Osteocyte (in vitro differentiated cells): ENCODE data around the gene NAALADL2. TPM values are rescaled to one million over a fixed set of nuclear protein-coding genes. Genes with fewer than 3 reads are reported as not detected.

Source experiments
- DNase-seq: peaks from one replicate; pipeline ENCODE4 v3.0.0; 2021; ENCODE audit warnings: mixed read lengths; ENCODE audit not compliant: unreplicated experiment; ENCODE audit errors: extremely low spot score
- H3K27ac Mint-ChIP-seq: one replicate; pipeline ENCODE4 v1.8.0; 2021; ENCODE audit warnings: mild to moderate bottlenecking, mixed read lengths; ENCODE audit not compliant: unreplicated experiment
- H3K27me3 Mint-ChIP-seq: one replicate; pipeline ENCODE4 v1.8.0; 2021; ENCODE audit warnings: mixed read lengths; ENCODE audit not compliant: unreplicated experiment
- H3K36me3 Mint-ChIP-seq: one replicate; pipeline ENCODE4 v1.8.0; 2021; ENCODE audit warnings: mixed read lengths; ENCODE audit not compliant: unreplicated experiment
- H3K4me1 Mint-ChIP-seq: one replicate; pipeline ENCODE4 v1.8.0; 2021; ENCODE audit warnings: mixed read lengths; ENCODE audit not compliant: unreplicated experiment
- H3K4me3 Mint-ChIP-seq: one replicate; pipeline ENCODE4 v1.8.0; 2021; ENCODE audit warnings: mild to moderate bottlenecking, moderate library complexity, mixed read lengths; ENCODE audit not compliant: unreplicated experiment
- H3K9me3 Mint-ChIP-seq: one replicate; pipeline ENCODE4 v1.8.0; 2021; ENCODE audit warnings: mixed read lengths; ENCODE audit not compliant: unreplicated experiment
- CTCF ChIP-seq: fragments of 200-600 bp; sonication (generic); IDR thresholded peaks from 2 replicates; pipeline ENCODE4 v1.5.0; 2021; ENCODE audit warnings: antibody characterized with exemption, mild to moderate bottlenecking, moderate library complexity
- total RNA-seq: library from RNA; stranded (reverse); gene quantifications from 2 replicates; pipeline ENCODE4 v1.2.1, GENCODE V29; 2021

NAALADL2 gene
- total RNA-seq, 1 donor from 2014 or later: 16.1 TPM

DNA sequence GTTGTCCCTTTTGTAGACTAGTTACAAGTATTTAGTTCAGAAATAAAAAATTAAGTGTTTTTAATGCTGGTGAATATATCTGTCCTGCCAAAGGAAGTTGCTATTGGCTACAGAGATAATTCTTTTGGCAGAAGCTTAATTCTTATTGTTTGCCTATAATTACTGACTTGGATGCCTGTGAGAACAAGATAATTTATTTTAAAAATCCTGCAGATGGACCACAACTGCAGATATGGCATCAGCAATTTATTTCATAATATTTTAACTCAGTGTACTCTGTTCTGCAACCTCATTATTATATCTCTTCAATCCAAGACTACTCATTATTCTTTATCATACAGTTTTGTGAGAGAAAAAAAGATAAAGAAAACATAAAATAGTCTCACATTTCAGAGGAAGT, 789.8 kb downstream of the NAALADL2 start:
- no peaks in the 10 kb centered on the region for H3K36me3 Mint-ChIP-seq
- no peak for DNase-seq
- no peaks in the 10 kb centered on the region for H3K4me1 Mint-ChIP-seq
- no peak overlapping the region for H3K4me3 Mint-ChIP-seq
- H3K27me3 Mint-ChIP-seq: no peaks in the 10 kb centered on the region
- H3K9me3 Mint-ChIP-seq: peaks cover 4% of the 10 kb centered on the region
- no peak for TF ChIP-seq CTCF
- H3K27ac Mint-ChIP-seq: no peak overlapping the region

GRCh38 chr3:175651716-175652115, 792.6 kb downstream of the NAALADL2 start:
- DNase-seq: no peak
- Mint-ChIP-seq H3K27ac (no peak overlapping the region), H3K36me3 (no peaks in the 10 kb centered on the region)

GRCh38 chr3:175655351-175655750, 796.2 kb downstream of the NAALADL2 start:
- no peak for DNase-seq
- Mint-ChIP-seq H3K36me3 (no peaks in the 10 kb centered on the region), H3K4me3 (no peak overlapping the region), H3K27me3 (no peaks in the 10 kb centered on the region), H3K4me1 (peaks cover 3% of the 10 kb centered on the region), H3K9me3 (no peaks in the 10 kb centered on the region), H3K27ac (no peak overlapping the region)
- no peak for TF ChIP-seq CTCF

More at GRCh38 chr3:175651716-175652115, 792.6 kb downstream of the NAALADL2 start:
- H3K4me1 Mint-ChIP-seq: peaks cover 3% of the 10 kb centered on the region
- peaks cover 4% of the 10 kb centered on the region for H3K9me3 Mint-ChIP-seq
- H3K27me3 Mint-ChIP-seq: no peaks in the 10 kb centered on the region
- no peak for TF ChIP-seq CTCF
- no peak overlapping the region for H3K4me3 Mint-ChIP-seq

- Mint-ChIP-seq H3K36me3 (no peaks in the 10 kb centered on the region), H3K4me3 (no peak overlapping the region), H3K27me3 (no peaks in the 10 kb centered on the region), H3K9me3 (no peaks in the 10 kb centered on the region), H3K4me1 (peaks cover 3% of the 10 kb centered on the region), H3K27ac (no peak overlapping the region)
- DNase-seq: no peak
- TF ChIP-seq CTCF: no peak
Measured at GRCh38 chr3:175656461-175656860, 797.3 kb downstream of the NAALADL2 start.

- H3K4me1 Mint-ChIP-seq: peaks cover 3% of the 10 kb centered on the region
- H3K4me3 Mint-ChIP-seq: no peak overlapping the region
- no peaks in the 10 kb centered on the region for H3K36me3 Mint-ChIP-seq
- no peak for DNase-seq
- H3K27me3 Mint-ChIP-seq: no peaks in the 10 kb centered on the region
- H3K9me3 Mint-ChIP-seq: no peaks in the 10 kb centered on the region
- TF ChIP-seq CTCF: no peak
- H3K27ac Mint-ChIP-seq: no peak overlapping the region
Measured at GRCh38 chr3:175659670-175660350, 800.7 kb downstream of the NAALADL2 start.
